ENCODE data around the gene AGPAT1.

AGPAT1 gene

GRCh38 chr6:32177788-32178546 lies 2.1 kb upstream of the AGPAT1 start, which contains the start of gene RNF5:
Gene RNF5, plus strand, starts transcription at chr6:32178405. Its CDS starts 107 bp downstream, at chr6:32178512.
- TF ChIP-seq FOXP2 (optimal IDR thresholded peaks at IDR 0.05; ENCODE audit: borderline replicate concordance, extremely low read depth, extremely low read length, insufficient read depth): no peak
- TF ChIP-seq POLR2AphosphoS5 (IDR thresholded peaks at IDR 0.05; ENCODE audit: low read depth, low read length): no peak
- TF ChIP-seq TAF1 (IDR thresholded peaks at IDR 0.05; ENCODE audit: borderline replicate concordance, insufficient read depth, low read length): peak; percentile 51; the same call in 1 of the 2 replicates
- no peak for TF ChIP-seq SIN3A (IDR thresholded peaks at IDR 0.05; ENCODE audit: borderline replicate concordance, insufficient read depth, low read length)

GRCh38 chr6:32177183-32177787 lies 1.4 kb upstream of the AGPAT1 start:
- no peak for TF ChIP-seq SIN3A (IDR thresholded peaks at IDR 0.05; ENCODE audit: borderline replicate concordance, insufficient read depth, low read length)
- TF ChIP-seq TAF1 (IDR thresholded peaks at IDR 0.05; ENCODE audit: borderline replicate concordance, insufficient read depth, low read length): 0 out of 2 replicates have a peak, but pooled peaks have one; percentile 39
- no peak for TF ChIP-seq REST (IDR thresholded peaks at IDR 0.05; ENCODE audit: insufficient read depth in 1 of 2, low read depth in 2 of 2, low read length in 2 of 2)
- 0 out of 2 replicates have a peak, but pooled peaks have one; percentile 15 for TF ChIP-seq POLR2AphosphoS5 (IDR thresholded peaks at IDR 0.05; ENCODE audit: low read depth, low read length)
- no peak for TF ChIP-seq FOXP2 (optimal IDR thresholded peaks at IDR 0.05; ENCODE audit: borderline replicate concordance, extremely low read depth, extremely low read length, insufficient read depth)

GRCh38 chr6:32176476-32177182 lies 745 bp upstream of the AGPAT1 start:
- no peak for TF ChIP-seq REST (IDR thresholded peaks at IDR 0.05; ENCODE audit: insufficient read depth in 1 of 2, low read depth in 2 of 2, low read length in 2 of 2)
- no peak for TF ChIP-seq FOXP2 (optimal IDR thresholded peaks at IDR 0.05; ENCODE audit: borderline replicate concordance, extremely low read depth, extremely low read length, insufficient read depth)

- TF ChIP-seq POLR2AphosphoS5 (IDR thresholded peaks at IDR 0.05; ENCODE audit: low read depth, low read length) (no peak; the same call in 1 of the 2 replicates), TAF1 (IDR thresholded peaks at IDR 0.05; ENCODE audit: borderline replicate concordance, insufficient read depth, low read length) (no peak), SIN3A (IDR thresholded peaks at IDR 0.05; ENCODE audit: borderline replicate concordance, insufficient read depth, low read length) (no peak), REST (IDR thresholded peaks at IDR 0.05; ENCODE audit: insufficient read depth in 1 of 2, low read depth in 2 of 2, low read length in 2 of 2) (no peak), FOXP2 (optimal IDR thresholded peaks at IDR 0.05; ENCODE audit: borderline replicate concordance, extremely low read depth, extremely low read length, insufficient read depth) (no peak)
These were observed 568 bp downstream of the AGPAT1 start for GRCh38 chr6:32175322-32175710.

GRCh38 chr6:32174416-32174815 lies 1.5 kb downstream of the AGPAT1 start:
- TF ChIP-seq REST (IDR thresholded peaks at IDR 0.05; ENCODE audit: insufficient read depth in 1 of 2, low read depth in 2 of 2, low read length in 2 of 2): no peak
- no peak for TF ChIP-seq FOXP2 (optimal IDR thresholded peaks at IDR 0.05; ENCODE audit: borderline replicate concordance, extremely low read depth, extremely low read length, insufficient read depth)
- TF ChIP-seq SIN3A (IDR thresholded peaks at IDR 0.05; ENCODE audit: borderline replicate concordance, insufficient read depth, low read length): no peak
- no peak for TF ChIP-seq POLR2AphosphoS5 (IDR thresholded peaks at IDR 0.05; ENCODE audit: low read depth, low read length)
- no peak for TF ChIP-seq TAF1 (IDR thresholded peaks at IDR 0.05; ENCODE audit: borderline replicate concordance, insufficient read depth, low read length)
